Cardiac fibroblast (primary cell): ENCODE measurements around the gene CAMKMT.
A peak's percentile ranks its signal among the peaks of the same experiment; 100 is the strongest.
"Not testable (repeated sequence)": the region's sequence is repeated elsewhere in the genome, so short reads cannot be mapped to it uniquely, and the experiment has no call there.

ENCODE experiments used
- DNase-seq, 2 donors: peaks; one replicate each; pipeline versions ENCODE4 v3.0.0 to v3.0.0-alpha.2; 2010; ENCODE audit warnings: low read depth in 2 of 2
- H3K4me3 ChIP-seq, 2 donors: replicated peaks in 1 of 2; 1 replicate in 1 of 2; 2 replicates in 1 of 2; pipeline ENCODE4 v1.5.1; 2011; ENCODE audit warnings: low read depth in 2 of 2, low read length in 2 of 2, mild to moderate bottlenecking in 2 of 2, moderate library complexity in 1 of 2
- TF ChIP-seq, protein P1 (sequence below): IDR thresholded peaks from one replicate; pipeline ENCODE4 v1.5.1; 2011; ENCODE audit warnings: low read depth, mild to moderate bottlenecking, low read length, inconsistent platforms

The CAMKMT gene

DNA sequence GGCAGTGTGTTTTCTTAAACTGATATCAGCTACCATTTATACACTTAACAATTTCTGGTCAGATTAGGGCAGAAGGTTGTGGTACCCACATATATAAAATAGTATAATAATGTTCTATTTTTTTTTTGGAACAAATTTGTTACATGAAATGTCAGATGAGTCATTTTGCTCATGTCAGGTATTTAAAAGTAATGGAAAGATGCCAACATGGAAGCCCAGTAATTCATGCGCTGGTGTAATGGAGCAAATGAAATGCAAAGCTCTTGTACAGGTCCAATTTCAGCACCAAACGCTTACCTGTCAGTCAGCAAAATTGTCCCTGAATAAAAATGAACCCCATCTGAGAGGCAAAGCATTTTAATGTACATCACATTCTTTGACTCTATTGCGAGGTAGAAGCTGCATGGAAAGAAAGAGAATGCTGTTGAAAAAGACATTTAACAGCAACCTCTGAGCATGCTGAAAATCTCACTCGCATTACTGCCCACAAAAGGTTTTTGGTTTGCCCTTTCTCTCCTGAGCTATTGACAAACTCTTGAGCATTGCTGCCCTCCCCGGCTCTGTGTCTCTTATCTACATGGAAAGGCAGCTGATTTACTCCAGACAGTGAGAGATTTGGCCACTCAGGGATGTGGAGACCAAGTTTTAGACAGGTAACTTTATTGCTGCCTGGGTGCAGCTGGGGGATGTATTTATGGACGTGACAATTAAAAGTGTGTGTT lies 217.5 kb downstream of the CAMKMT start:
- no peak overlapping the region for H3K4me3 ChIP-seq

DNA sequence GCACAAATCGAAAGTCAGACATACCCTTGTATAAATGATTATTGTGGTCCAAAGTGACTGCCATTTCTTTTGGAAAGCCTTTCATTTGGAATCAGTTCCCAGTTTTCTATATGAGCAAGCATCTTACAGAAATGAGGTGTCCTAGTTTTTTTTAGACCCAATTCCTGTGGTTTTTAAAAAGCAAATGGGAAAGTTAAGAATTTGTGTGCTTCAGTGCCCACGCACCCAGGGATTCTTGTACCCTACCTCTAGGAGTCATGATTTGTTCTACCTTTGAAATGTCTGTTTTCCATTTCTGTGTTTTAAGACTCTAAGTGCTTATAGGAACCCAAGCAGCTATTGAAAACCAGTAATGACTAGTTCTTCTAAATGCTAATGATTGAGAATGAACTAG lies 218.1 kb downstream of the CAMKMT start:
- no peak overlapping the region for H3K4me3 ChIP-seq
- TF ChIP-seq, protein P1, sequence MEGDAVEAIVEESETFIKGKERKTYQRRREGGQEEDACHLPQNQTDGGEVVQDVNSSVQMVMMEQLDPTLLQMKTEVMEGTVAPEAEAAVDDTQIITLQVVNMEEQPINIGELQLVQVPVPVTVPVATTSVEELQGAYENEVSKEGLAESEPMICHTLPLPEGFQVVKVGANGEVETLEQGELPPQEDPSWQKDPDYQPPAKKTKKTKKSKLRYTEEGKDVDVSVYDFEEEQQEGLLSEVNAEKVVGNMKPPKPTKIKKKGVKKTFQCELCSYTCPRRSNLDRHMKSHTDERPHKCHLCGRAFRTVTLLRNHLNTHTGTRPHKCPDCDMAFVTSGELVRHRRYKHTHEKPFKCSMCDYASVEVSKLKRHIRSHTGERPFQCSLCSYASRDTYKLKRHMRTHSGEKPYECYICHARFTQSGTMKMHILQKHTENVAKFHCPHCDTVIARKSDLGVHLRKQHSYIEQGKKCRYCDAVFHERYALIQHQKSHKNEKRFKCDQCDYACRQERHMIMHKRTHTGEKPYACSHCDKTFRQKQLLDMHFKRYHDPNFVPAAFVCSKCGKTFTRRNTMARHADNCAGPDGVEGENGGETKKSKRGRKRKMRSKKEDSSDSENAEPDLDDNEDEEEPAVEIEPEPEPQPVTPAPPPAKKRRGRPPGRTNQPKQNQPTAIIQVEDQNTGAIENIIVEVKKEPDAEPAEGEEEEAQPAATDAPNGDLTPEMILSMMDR: no peak
- DNase-seq: no peak

More for the DNA sequence above, 217.5 kb downstream of the CAMKMT start:
- peak; percentile 12 to 30 for DNase-seq
- TF ChIP-seq, protein P1: no peak

GRCh38 chr2:44580875-44581515 lies 219.2 kb downstream of the CAMKMT start:
- H3K4me3 ChIP-seq: no peak overlapping the region
- TF ChIP-seq, protein P1: no peak
- no peak for DNase-seq

DNA sequence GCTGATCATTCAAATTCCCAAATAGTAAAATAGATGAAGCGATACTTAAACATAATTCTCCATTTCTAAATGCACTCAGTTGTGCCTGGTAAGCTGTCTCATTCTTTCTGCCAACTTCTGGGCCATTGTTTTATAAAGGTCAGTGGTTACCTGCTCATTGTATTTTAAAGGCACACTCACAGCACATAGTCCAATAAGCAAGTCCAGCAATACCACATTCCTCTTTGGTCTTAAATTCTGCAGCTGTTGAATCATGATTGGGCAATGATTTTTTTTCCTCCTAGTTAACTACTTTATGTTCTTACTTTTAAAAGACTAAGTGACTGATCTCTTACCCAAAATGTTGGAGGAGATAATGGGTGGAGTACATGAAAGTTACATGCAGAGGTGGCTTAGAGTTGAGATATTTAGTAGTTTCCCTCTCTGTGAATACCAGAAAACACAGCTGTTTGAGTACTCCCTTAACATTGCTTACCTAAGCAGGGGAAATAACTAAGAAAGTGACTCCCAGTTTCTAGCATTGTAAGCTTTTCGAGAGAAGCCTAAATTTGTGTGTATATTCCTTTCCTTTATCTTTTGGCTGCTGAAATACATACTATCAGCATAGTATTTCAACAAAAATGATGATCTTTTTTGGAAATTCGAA lies 220.7 kb downstream of the CAMKMT start:
- peak; percentile 31 to 69 for DNase-seq

GRCh38 chr2:44595615-44596014 lies 233.9 kb downstream of the CAMKMT start:
- H3K4me3 ChIP-seq, DNase-seq: not testable (repeated sequence)

More for the DNA sequence above, 220.7 kb downstream of the CAMKMT start:
- TF ChIP-seq, protein P1: no peak
- H3K4me3 ChIP-seq: no peak overlapping the region

DNA sequence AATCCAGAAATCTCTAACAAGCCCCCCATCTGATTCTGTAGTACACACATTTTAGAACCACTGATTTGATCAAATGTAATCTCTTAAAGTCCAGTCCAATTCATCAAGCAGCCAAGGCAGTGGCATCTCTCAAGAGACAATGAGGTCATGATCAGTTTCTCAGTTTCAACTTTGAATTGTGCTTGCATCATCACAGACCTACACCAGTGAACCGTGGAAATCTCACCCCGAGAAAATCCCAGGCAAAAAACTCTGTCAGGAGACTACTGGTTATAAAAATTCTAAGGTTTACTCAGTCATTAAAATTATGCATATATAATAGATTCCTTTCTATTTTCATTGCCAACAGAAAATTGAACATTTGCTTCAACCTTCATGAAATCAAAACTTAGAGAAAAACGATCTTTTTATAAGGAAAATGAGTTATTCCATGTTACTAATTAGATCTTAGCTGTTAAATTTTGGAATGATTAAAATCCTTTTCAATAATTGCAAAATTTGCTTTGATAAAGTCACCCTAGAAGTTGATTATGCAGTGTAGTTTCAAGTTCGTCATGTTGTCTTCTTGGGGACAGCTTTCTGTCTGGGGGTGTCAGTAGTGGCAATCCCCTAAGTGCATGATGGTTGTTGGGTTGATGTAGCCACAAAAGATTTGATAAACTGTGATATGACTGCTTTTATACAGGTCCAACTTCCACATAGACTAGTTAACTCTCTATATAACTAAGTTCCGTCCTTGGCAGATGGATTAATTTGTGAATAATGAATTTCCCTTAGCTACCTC lies 235.0 kb downstream of the CAMKMT start:
- no peak overlapping the region for H3K4me3 ChIP-seq
- TF ChIP-seq, protein P1: no peak
- peak in 1 of 2 donors; percentile 45 for DNase-seq
